ENCODE data around the gene MPV17. TPM values are rescaled to one million over a fixed set of nuclear protein-coding genes. Genes with fewer than 3 reads are reported as not detected.
A peak's percentile ranks its signal among the peaks of the same experiment; 100 is the strongest.

MPV17 gene
- total RNA-seq, 1 donor from 2014 or later: 71.4 TPM

DNA sequence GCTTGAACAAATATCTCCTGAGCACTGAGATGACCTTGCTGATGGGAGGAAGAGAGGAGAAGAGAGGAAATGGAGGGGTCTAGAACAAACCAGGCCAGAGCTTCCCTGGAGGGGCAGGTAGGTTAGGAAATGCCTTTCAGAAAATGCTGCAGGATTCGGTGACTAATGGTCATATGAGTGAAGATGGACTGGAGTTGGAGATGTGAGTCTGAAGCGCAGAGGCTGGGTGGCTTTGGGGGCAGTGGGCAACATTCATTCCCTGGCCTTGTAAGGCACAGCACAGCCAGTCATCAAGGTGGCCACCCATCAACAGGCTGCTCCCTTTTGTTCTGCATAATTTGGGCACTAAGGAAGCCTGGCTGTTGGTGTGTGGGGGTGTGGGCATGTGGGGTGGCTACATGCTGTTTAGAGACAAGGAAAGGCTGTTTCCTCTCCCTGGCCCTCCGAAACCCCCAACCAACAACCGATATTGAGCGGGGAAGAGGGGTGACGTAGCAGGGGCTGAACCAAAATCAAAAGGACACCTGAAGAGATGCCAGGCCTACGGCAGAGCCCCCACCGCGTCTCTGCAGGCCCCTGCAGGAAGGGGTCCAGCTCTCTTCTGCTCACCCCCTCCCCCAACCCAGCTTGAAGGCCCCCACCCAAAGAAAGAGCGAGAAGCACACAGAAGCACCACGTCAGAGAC is 61.5 kb downstream of the MPV17 start:
- Mint-ChIP-seq H3K36me3 (no peaks in the 10 kb centered on the region), H3K27ac (no peak overlapping the region), H3K4me1 (peaks cover 27% of the 10 kb centered on the region), H3K4me3 (peak overlapping the region; percentile 80), H3K27me3 (ENCODE audit: insufficient read depth, low read depth) (peaks cover 49% of the 10 kb centered on the region), H3K9me3 (peaks cover 4% of the 10 kb centered on the region)
- H3K9ac ChIP-seq: no peak overlapping the region
- peaks cover 10% of the 10 kb centered on the region for H4K20me1 ChIP-seq (ENCODE audit: low read depth)
- no peak for DNase-seq (ENCODE audit: low spot score)
- no peak for TF ChIP-seq EZH2 (IDR thresholded peaks at IDR 0.05)
- TF ChIP-seq, protein P1, sequence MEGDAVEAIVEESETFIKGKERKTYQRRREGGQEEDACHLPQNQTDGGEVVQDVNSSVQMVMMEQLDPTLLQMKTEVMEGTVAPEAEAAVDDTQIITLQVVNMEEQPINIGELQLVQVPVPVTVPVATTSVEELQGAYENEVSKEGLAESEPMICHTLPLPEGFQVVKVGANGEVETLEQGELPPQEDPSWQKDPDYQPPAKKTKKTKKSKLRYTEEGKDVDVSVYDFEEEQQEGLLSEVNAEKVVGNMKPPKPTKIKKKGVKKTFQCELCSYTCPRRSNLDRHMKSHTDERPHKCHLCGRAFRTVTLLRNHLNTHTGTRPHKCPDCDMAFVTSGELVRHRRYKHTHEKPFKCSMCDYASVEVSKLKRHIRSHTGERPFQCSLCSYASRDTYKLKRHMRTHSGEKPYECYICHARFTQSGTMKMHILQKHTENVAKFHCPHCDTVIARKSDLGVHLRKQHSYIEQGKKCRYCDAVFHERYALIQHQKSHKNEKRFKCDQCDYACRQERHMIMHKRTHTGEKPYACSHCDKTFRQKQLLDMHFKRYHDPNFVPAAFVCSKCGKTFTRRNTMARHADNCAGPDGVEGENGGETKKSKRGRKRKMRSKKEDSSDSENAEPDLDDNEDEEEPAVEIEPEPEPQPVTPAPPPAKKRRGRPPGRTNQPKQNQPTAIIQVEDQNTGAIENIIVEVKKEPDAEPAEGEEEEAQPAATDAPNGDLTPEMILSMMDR (IDR thresholded peaks at IDR 0.05): no peak
- no peak for TF ChIP-seq EZH2phosphoT487 (IDR thresholded peaks at IDR 0.05)
- peak overlapping the region; percentile 58 for H3K4me3 ChIP-seq
- H3K36me3 ChIP-seq: no peaks in the 10 kb centered on the region
- peak overlapping the region; percentile 80 for H3K4me2 ChIP-seq
- H3K4me1 ChIP-seq: peaks cover 8% of the 10 kb centered on the region
- no peaks in the 10 kb centered on the region for H3K9me3 ChIP-seq (ENCODE audit: low read depth)
- no peak overlapping the region for H3K27ac ChIP-seq
- H2AFZ ChIP-seq (replicated peaks): peak overlapping the region; percentile 64
- H3F3A ChIP-seq (ENCODE audit: low read depth): peaks cover 26% of the 10 kb centered on the region
- no peaks in the 10 kb centered on the region for H3K79me2 ChIP-seq (ENCODE audit: low read depth)
- H3K27me3 ChIP-seq: peaks cover 71% of the 10 kb centered on the region

Other genes with a start within 250 kb of the MPV17 start
- gene EMILIN1, start 244.5 kb downstream of the MPV17 start, total RNA-seq (ENCODE audit: low replicate concordance): 0.15 and 5.1 TPM in 2 replicates
- gene KHK, start 236.3 kb downstream of the MPV17 start, total RNA-seq (ENCODE audit: low replicate concordance): 3.3 and 5.0 TPM in 2 replicates
- gene CGREF1, start 204.0 kb downstream of the MPV17 start, total RNA-seq (ENCODE audit: low replicate concordance): 2.1 and 3.0 TPM in 2 replicates
- 0.65 and 1.1 TPM in 2 replicates for gene ABHD1, start 199.3 kb downstream of the MPV17 start, total RNA-seq (ENCODE audit: low replicate concordance)
- gene PREB, start 188.5 kb downstream of the MPV17 start, total RNA-seq (ENCODE audit: low replicate concordance): 25.1 and 39.8 TPM in 2 replicates
- not detected in 2 replicates for gene PRR30, start 183.7 kb downstream of the MPV17 start, total RNA-seq (ENCODE audit: low replicate concordance)
- 0.03 TPM in 1 of 2 replicates, not detected in the other for gene TCF23, start 174.1 kb downstream of the MPV17 start, total RNA-seq (ENCODE audit: low replicate concordance)
- gene ATRAID, start 111.1 kb downstream of the MPV17 start, total RNA-seq (ENCODE audit: low replicate concordance): 133 and 142 TPM in 2 replicates
- gene SLC5A6, start 110.8 kb downstream of the MPV17 start, total RNA-seq (ENCODE audit: low replicate concordance): 42.8 and 88.9 TPM in 2 replicates
- gene CAD, start 105.7 kb downstream of the MPV17 start, total RNA-seq (ENCODE audit: low replicate concordance): 26.5 and 51.8 TPM in 2 replicates
- gene SLC30A3, start 60.0 kb downstream of the MPV17 start, total RNA-seq (ENCODE audit: low replicate concordance): 0.56 and 1.4 TPM in 2 replicates
- gene DNAJC5G, start 47.7 kb downstream of the MPV17 start, total RNA-seq (ENCODE audit: low replicate concordance): not detected in 2 replicates
- gene TRIM54, start 40.7 kb downstream of the MPV17 start, total RNA-seq (ENCODE audit: low replicate concordance): 0.12 TPM in 1 of 2 replicates, not detected in the other
- 0.56 and 1.2 TPM in 2 replicates for gene UCN, start 14.7 kb downstream of the MPV17 start, total RNA-seq (ENCODE audit: low replicate concordance)
- gene GTF3C2, start 33.7 kb upstream of the MPV17 start, total RNA-seq (ENCODE audit: low replicate concordance): 57.3 and 73.9 TPM in 2 replicates
- 25.5 and 38.2 TPM in 2 replicates for gene EIF2B4, start 47.2 kb upstream of the MPV17 start, total RNA-seq (ENCODE audit: low replicate concordance)
- 65.2 and 92.6 TPM in 2 replicates for gene SNX17, start 47.5 kb upstream of the MPV17 start, total RNA-seq (ENCODE audit: low replicate concordance)
- gene ZNF513, start 57.6 kb upstream of the MPV17 start, total RNA-seq (ENCODE audit: low replicate concordance): 6.1 and 23.2 TPM in 2 replicates
- 114 and 116 TPM in 2 replicates for gene PPM1G, start 86.5 kb upstream of the MPV17 start, total RNA-seq (ENCODE audit: low replicate concordance)
- gene NRBP1, start 105.5 kb upstream of the MPV17 start, total RNA-seq (ENCODE audit: low replicate concordance): 136 and 151 TPM in 2 replicates
- 0.88 and 11.4 TPM in 2 replicates for gene KRTCAP3, start 119.3 kb upstream of the MPV17 start, total RNA-seq (ENCODE audit: low replicate concordance)
- 20.3 and 30.0 TPM in 2 replicates for gene IFT172, start 166.6 kb upstream of the MPV17 start, total RNA-seq (ENCODE audit: low replicate concordance)
- gene FNDC4, start 172.1 kb upstream of the MPV17 start, total RNA-seq (ENCODE audit: low replicate concordance): 6.2 and 18.3 TPM in 2 replicates
- gene GCKR, start 173.7 kb upstream of the MPV17 start, total RNA-seq (ENCODE audit: low replicate concordance): 2.2 TPM in 1 of 2 replicates, not detected in the other